Fibroblast of skin of left quadriceps (primary cell): ENCODE results near the gene SAAL1.

Experiments
- DNase-seq, 2 experiments: peaks; one replicate each; pipeline ENCODE4 v3.0.0-alpha.2; 2013; ENCODE audit warnings: low read depth in 2 of 2

SAAL1 gene

DNA sequence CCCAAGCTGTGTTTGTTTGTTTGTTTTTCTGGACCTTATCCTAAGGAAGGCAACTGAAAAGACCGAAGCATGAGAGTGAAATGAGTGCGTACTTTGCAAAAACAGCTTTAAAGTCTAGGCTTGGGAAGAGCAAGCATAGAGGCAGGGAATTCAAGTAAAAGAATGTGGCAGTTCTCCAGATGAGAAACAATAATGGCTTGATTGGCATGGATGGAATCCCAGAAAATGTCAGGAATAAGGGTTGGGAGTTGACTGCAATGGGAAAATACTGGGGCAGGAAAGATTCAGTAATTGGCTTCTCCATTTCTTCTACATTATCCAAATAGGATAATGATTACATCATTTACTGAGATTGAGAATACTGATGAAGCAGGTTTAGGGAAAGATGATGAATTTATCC is 17.5 kb downstream of the SAAL1 start:
- no peak for DNase-seq

GRCh38 chr11:18081551-18081950 is 24.3 kb downstream of the SAAL1 start:
- no peak for DNase-seq

DNA sequence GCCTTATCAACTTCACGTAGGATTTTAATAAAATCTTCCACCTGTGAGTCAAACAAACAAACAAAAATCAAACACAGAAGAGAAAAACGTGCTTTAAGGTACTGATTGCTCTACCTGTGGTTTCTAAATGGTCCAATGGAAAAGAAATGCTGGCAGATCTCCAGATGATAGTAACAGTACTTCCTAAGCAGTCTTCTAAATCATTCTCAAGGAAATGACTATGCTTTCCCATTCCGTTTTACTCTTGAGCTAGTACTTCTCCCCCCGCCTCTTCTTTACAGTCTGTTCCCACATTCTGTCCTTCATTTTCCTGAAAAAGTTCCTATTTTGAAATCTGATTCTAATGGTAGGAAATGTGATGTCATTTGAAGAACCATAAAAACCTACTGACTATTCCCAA is 25.4 kb downstream of the SAAL1 start:
- DNase-seq = no peak

DNA sequence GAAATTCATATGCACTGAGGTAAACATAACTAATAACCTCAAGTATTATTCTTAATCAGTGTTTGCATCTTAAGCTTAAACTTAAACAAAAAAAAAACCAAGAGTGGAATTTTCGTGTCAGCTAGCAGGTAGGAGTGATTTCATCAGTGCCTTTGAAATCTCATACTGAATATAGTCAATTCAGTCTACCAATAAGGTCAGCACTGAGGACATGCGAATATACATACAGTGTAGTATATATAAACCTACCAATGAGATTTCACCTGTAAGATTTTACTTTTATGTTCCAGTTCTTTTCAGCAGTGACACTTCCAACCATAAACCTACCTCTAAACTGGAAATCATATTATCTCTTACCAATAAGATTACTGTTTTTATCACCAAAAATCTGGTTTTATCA is 27.0 kb downstream of the SAAL1 start:
- DNase-seq = no peak

GRCh38 chr11:18075444-18075843 is 30.4 kb downstream of the SAAL1 start:
- DNase-seq = no peak

DNA sequence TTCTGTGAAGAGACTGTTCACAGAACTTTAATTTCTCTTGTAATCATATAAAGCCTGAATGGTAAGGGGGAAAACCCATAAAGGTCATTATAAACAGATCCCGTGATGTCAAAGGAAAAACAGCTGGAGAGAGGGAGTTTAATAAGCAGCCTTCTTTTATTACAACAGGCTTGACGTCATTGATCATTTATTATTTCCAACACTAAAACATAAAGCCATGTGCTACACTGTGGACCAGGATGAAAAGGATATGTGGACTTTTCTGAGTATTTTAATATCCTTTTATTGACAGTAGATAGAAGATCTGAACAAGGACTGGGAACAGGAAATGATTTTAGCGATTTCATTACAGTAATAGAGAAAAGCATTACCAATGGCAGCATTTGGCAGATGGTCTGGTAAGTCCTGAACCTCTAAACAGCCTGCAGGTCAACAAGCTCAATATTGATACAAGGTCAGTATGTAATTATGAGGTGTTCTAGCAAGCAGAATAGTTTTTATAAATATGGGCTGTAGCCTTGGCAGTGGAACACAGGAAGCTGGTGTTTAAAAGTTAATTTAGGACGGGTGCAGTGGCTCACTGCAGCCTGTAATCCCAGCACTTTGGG is 34.7 kb downstream of the SAAL1 start:
- no peak for DNase-seq

DNA sequence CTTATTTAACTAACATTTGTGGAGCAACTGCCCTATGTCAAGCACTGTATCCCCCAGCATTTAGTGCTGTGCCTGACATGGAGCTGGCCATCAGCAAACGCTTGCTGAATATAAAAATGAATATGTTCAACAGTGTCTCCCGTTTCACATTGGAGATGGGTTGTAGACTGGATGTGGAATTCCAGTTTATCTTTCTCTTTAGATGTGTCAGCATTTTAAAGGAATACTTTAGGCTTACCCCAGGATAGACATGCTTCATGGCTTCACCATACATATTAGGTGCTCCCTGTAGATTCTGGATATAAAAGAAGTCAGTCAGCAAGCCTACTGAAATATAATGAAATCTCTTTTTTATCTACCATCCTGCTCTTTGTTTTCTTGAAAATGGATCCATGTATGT is 38.5 kb downstream of the SAAL1 start:
- no peak for DNase-seq

DNA sequence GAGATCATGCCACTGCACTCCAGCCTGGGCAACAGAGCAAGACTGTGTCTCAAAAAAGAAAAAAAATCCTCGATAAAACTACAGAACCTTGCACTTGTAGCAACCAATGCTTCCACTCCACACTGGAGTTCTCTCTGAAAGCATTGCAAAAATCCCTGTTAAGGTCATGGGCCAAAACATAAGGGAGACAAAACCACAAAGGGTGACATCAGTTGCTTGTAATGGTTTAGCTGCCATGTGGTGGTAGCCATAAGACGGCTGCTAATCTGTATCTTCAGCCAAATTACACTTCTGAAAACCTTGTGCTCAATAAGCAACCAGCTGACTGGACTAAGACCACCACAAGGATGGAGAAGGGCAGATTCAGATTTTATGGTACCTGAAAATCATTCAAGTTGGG is 39.3 kb downstream of the SAAL1 start:
- no peak for DNase-seq

DNA sequence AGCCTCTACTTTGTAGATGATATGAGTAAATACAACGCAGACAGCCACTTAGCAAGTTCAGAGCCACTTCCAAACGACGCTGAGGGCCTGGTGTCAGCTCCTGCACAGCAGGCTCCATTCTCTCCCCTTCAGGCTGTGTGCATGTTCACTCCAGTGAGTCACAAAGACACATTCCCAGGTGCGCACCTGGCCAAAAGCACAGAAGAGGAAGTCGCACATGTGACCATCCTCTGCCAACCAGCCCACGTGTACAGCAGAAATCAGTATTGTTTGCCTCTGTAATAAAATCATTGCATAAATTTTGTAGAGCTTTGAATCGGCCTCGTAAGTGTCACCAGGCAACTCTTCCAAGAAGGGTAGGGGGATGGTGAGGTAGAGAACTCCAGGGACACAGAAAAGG is 40.3 kb downstream of the SAAL1 start:
- no peak for DNase-seq

GRCh38 chr11:18064450-18065054 is 41.3 kb downstream of the SAAL1 start:
- no peak for DNase-seq

GRCh38 chr11:18063862-18064434 is 41.9 kb downstream of the SAAL1 start:
- no peak for DNase-seq

DNA sequence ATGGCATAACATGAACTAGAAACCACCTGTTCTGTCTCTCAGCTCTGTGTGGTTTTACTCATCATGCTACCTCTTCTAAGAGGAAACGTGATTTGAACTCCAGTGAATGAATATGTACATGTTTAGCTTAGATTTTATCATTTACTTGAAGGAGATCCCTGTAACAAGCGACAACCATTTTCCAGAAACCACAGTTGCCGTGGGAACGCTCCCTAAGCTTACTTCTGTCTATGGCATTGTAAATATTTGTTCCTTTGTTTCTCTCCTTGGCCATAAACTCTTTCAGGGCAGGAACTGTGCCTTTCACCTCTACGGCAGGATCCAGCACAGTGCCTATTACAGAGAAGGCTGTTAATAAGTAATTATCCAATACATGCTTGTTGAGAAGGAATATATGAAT is 42.8 kb downstream of the SAAL1 start:
- no peak for DNase-seq

DNA sequence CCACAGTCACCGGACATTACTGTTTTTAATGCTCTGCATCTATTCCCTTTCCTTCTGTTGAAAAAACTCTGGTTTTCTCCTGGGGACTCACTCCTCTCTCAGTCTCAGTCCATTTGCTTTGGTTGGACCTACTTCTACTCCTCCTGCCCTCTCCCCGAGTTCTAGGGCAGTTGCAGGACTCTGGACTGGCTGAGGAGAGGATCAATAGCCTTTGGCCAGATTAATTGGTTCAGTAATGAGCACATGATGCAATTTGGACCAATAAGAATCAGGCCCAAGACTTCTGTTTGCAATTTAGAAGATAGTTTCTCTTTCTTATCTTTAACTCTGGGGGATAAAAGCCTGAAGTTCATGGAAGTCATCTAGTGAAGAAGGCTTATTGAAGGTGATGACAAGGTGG is 44.5 kb downstream of the SAAL1 start:
- no peak for DNase-seq

- DNase-seq = no peak
These were observed 49.2 kb downstream of the SAAL1 start for GRCh38 chr11:18056561-18057181.

- DNase-seq = no peak
These were observed 51.3 kb downstream of the SAAL1 start for GRCh38 chr11:18054511-18055103.

- DNase-seq = no peak
These were observed 55.0 kb downstream of the SAAL1 start for GRCh38 chr11:18050848-18051247.

DNA sequence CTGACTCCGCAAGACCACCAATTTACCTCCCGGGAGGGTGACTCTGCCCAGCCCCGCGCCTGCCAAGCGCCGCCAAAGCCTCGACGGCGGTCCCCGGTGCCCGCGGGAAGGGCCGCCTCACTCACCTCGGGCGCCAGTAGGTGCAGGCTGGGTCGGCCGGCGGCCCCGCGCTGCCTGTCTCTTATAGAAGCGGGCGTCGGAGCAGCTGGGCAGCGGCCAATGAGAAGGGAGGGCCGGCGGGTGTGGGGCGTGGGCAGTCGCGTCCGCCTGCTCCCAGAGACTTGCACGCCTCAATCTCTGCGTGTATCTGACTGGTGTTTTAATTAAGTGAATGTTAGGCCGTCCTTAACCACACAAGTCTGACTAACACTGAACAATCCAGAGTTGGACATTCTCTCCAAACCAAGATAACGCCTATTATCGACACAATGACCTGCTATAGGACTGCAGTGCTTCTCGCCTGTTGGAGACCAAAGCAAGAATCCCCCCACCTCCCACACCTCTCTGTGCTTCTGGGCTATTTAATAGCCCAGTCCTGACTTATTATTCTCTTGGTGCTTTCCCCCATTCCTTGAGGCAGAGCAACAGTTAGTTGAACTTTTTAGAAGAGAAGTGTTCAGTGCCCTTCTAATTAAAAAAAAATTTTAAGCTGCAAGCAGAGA is 59.6 kb downstream of the SAAL1 start, which contains the start of gene TPH1:
TPH1 (minus strand) TSS at position 154 of the 662 bp plus-strand sequence. CDS start 5,507 bp downstream, outside the sequence.
- no peak for DNase-seq

DNA sequence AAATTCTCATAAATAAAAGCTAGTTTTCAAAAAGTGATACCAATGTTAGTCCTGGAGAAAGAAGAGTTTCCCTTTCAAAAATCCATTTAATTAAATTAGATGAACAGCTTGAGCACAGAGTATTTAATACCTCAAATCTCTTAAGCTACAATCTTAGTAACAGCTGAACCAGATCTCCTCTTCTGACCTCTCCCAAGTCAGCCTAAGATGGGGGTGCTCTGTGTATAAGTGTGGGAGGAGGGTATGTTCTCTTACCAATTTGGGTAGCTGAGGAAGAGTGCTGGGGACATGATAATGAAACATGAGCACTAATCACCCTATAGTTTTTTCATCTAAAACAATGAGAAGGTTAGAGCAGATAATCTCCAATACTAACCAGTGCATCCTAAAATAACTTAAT is 69.4 kb downstream of the SAAL1 start:
- no peak for DNase-seq
